Measurements from ENCODE around the gene LTBR. TPM values are rescaled to one million over a fixed set of nuclear protein-coding genes. Genes with fewer than 3 reads are reported as not detected.
"Not testable (repeated sequence)": the region's sequence is repeated elsewhere in the genome, so short reads cannot be mapped to it uniquely, and the experiment has no call there.

Gene LTBR
- total RNA-seq, 2 experiments from 2014 or later = 0.38 to 0.67 TPM

DNA sequence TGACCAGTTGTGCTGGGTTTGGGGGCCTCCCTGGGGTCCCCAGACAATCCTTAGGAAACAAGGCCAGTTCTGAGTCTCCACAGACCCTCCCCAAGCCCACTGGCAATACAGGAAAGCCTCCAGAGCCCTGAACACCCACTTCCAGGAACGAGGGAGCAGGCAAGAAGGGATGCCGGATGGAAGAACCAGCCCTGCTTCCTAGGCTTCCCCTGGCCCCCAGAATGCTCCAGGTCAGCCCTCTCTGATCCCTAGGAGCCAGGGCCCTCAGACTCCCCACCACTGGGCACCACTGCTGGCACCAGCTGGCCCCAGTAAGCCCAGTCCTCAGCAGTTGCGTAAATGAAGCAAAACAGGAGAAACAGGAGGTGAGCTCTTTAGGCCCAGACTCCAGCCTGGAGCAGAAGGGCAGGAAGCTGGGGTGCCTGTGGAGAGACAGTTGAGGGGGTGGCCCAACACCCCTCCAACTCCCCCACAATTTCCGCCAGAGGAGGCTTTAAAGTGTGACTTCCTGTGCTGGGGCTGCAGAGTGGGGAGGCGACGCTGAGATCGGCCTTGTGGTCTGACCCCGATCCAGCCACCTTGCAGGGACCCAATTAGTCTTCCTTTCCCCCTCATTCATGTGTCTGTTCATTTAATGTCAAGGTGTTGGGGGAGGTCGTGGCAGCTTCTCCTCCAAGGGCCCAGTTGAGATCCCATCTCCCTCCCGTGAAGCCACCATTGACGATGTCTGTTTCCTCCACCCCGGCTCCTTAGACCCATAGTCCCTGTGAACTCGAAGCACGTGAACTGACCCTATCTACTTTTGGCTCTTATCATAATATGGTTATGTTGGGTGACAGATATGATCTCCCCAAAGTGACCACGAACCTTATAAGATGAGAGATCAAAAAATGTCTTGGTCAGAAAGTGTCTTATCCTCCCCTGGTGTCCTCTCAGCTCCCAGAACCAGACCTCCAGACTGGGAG lies 46.8 kb upstream of the LTBR start:
- ATAC-seq (ENCODE audit: poor library complexity) = peak; percentile 33
- Histone ChIP-seq H3K36me3 (ENCODE audit: insufficient read depth, low read length) (peaks cover 29% of the 10 kb centered on the region), H3K27me3 (ENCODE audit: control insufficient read depth in 1 of 2, insufficient read depth in 2 of 2, low read length in 2 of 2) (no peaks in the 10 kb centered on the region), H3K4me1 (ENCODE audit: insufficient read depth, low read length) (peaks cover 87% of the 10 kb centered on the region), H3K27ac (ENCODE audit: low read depth in 1 of 2, low read length in 2 of 2) (peak overlapping the region; percentile 80 to 90), H3K9me3 (ENCODE audit: control insufficient read depth in 1 of 2, insufficient read depth in 1 of 2, low read length in 2 of 2) (no peaks in the 10 kb centered on the region), H3K4me3 (ENCODE audit: low read length) (peak overlapping the region; percentile 100)
- H3K27me3 Mint-ChIP-seq = no peaks in the 10 kb centered on the region
- peaks cover 5% of the 10 kb centered on the region for H3K4me1 Mint-ChIP-seq (ENCODE audit: low read depth)
- POLR2A ChIA-PET = interaction anchor here (0.7 to 6.3 kb wide), 23 partner anchors 9 to 199 kb away, joined by 3 to 58 read pairs (median 5); partner anchors contain the start of genes MRPL51, TAPBPL and VAMP1
- no peak overlapping the region for H3K27ac Mint-ChIP-seq
- H3K4me3 Mint-ChIP-seq = no peak overlapping the region
- CTCF ChIA-PET = interaction anchor here (0.6 to 2.6 kb wide), 8 partner anchors 11 to 221 kb away, joined by 3 to 19 read pairs (median 6); no protein-coding TSS in a partner anchor
- TF ChIP-seq, protein P1, sequence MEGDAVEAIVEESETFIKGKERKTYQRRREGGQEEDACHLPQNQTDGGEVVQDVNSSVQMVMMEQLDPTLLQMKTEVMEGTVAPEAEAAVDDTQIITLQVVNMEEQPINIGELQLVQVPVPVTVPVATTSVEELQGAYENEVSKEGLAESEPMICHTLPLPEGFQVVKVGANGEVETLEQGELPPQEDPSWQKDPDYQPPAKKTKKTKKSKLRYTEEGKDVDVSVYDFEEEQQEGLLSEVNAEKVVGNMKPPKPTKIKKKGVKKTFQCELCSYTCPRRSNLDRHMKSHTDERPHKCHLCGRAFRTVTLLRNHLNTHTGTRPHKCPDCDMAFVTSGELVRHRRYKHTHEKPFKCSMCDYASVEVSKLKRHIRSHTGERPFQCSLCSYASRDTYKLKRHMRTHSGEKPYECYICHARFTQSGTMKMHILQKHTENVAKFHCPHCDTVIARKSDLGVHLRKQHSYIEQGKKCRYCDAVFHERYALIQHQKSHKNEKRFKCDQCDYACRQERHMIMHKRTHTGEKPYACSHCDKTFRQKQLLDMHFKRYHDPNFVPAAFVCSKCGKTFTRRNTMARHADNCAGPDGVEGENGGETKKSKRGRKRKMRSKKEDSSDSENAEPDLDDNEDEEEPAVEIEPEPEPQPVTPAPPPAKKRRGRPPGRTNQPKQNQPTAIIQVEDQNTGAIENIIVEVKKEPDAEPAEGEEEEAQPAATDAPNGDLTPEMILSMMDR (IDR thresholded peaks at IDR 0.05) = no peak
- peak; percentile 16 to 90 (median 56) for DNase-seq
- intact Hi-C loops (cut with DNase I, micrococcal nuclease) = loop anchor here (2.0 kb wide), 2 partner anchors 14 to 86 kb away; no protein-coding TSS in a partner anchor
- H3K36me3 Mint-ChIP-seq (ENCODE audit: low read depth) = peaks cover 41% of the 10 kb centered on the region
- H3K9me3 Mint-ChIP-seq = no peaks in the 10 kb centered on the region

DNA sequence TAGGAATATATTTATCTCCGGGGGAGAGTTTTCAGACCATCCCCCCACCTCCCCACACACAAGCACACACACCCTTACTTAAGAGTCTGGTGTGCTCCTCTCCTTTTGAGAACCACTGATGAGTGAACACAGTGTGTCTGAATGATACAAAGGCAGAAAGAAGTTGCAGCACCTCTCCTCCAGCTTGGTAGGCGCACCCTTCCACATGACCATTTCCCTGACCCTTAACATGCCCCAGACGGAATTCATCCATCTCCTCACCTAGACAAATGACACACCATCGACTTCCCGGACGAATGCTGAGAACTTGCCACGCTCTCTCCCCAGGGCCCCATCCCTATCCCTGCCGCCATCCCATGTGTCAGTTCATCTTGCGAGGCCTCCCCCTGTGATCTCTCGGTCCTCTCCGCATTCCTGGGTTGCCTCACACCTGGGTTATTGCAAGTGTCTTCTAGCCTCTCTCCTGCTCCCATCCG lies 46.0 kb upstream of the LTBR start:
- H3K9me3 Mint-ChIP-seq = no peaks in the 10 kb centered on the region
- H3K4me1 Mint-ChIP-seq (ENCODE audit: low read depth) = peaks cover 14% of the 10 kb centered on the region
- TF ChIP-seq, protein P1 (IDR thresholded peaks at IDR 0.05) = no peak
- POLR2A ChIA-PET = interaction anchor here (0.8 to 6.3 kb wide), 9 partner anchors 8 to 198 kb away, joined by 3 to 58 read pairs (median 16); partner anchors contain the start of genes MRPL51 and VAMP1
- ATAC-seq (ENCODE audit: poor library complexity) = no peak
- intact Hi-C loops (cut with DNase I, micrococcal nuclease) = loop anchor here (2.0 kb wide), 2 partner anchors 15 to 85 kb away; no protein-coding TSS in a partner anchor
- Histone ChIP-seq H3K27me3 (ENCODE audit: control insufficient read depth in 1 of 2, insufficient read depth in 2 of 2, low read length in 2 of 2) (no peaks in the 10 kb centered on the region), H3K4me3 (ENCODE audit: low read length) (peak overlapping the region; percentile 100), H3K27ac (ENCODE audit: low read depth in 1 of 2, low read length in 2 of 2) (peak overlapping the region; percentile 80 to 90), H3K9me3 (ENCODE audit: control insufficient read depth in 1 of 2, insufficient read depth in 1 of 2, low read length in 2 of 2) (no peaks in the 10 kb centered on the region), H3K36me3 (ENCODE audit: insufficient read depth, low read length) (peaks cover 21% of the 10 kb centered on the region), H3K4me1 (ENCODE audit: insufficient read depth, low read length) (peaks cover 87% of the 10 kb centered on the region)
- no peak overlapping the region for H3K27ac Mint-ChIP-seq
- peaks cover 33% of the 10 kb centered on the region for H3K36me3 Mint-ChIP-seq (ENCODE audit: low read depth)
- H3K4me3 Mint-ChIP-seq = no peak overlapping the region
- peak in 2 of 14 experiments; percentile 27 to 43 for DNase-seq
- no peaks in the 10 kb centered on the region for H3K27me3 Mint-ChIP-seq
- CTCF ChIA-PET = interaction anchor here (1.1 to 2.3 kb wide), 2 partner anchors 15 to 28 kb away, joined by 3 to 11 read pairs; no protein-coding TSS in a partner anchor

DNA sequence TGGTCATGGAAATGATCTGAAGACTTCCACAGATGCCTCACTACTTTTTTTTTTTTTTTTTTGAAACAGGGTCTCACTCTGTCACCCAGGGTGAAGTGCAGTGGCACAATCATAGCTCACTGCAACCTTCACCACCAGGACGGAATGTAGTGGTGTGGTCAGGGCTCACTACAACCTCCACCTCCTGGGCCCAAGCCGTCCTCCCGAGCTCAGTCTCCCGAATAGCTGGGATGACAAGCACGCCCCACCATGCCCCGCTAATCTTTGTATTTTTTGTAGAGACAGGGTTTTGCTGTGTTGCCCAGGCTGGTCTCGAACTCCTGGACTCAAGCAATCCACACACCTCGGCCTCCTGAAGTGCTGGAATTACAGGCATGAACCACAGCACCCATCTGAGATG lies 45.4 kb upstream of the LTBR start:
- DNase-seq; H3K4me3 Mint-ChIP-seq; H3K9me3 Mint-ChIP-seq; H3K27me3 Mint-ChIP-seq; ATAC-seq (ENCODE audit: poor library complexity); H3K9me3 ChIP-seq (ENCODE audit: control insufficient read depth in 1 of 2, insufficient read depth in 1 of 2, low read length in 2 of 2); intact Hi-C loops (cut with DNase I, micrococcal nuclease); H3K27ac Mint-ChIP-seq; H3K27me3 ChIP-seq (ENCODE audit: control insufficient read depth in 1 of 2, insufficient read depth in 2 of 2, low read length in 2 of 2): not testable (repeated sequence)
- Histone ChIP-seq H3K4me3 (ENCODE audit: low read length) (peak overlapping the region; percentile 100), H3K4me1 (ENCODE audit: insufficient read depth, low read length) (peaks cover 87% of the 10 kb centered on the region), H3K27ac (ENCODE audit: low read depth in 1 of 2, low read length in 2 of 2) (peak overlapping the region; percentile 80 to 90), H3K36me3 (ENCODE audit: insufficient read depth, low read length) (peaks cover 16% of the 10 kb centered on the region)
- CTCF ChIA-PET = interaction anchor here (1.1 to 2.3 kb wide), 6 partner anchors 11 to 127 kb away, joined by 3 to 11 read pairs (median 4); no protein-coding TSS in a partner anchor
- POLR2A ChIA-PET = interaction anchor here (1.1 to 6.3 kb wide), 9 partner anchors 8 to 155 kb away, joined by 4 to 58 read pairs (median 8); partner anchors contain the start of genes MRPL51, NCAPD2 and VAMP1
- H3K4me1 Mint-ChIP-seq (ENCODE audit: low read depth) = peaks cover 19% of the 10 kb centered on the region
- peaks cover 28% of the 10 kb centered on the region for H3K36me3 Mint-ChIP-seq (ENCODE audit: low read depth)

All from CD4-positive, alpha-beta T cell (primary cell).